Measurements from ENCODE around the gene SMARCD3. TPM values are rescaled to one million over a fixed set of nuclear protein-coding genes. Genes with fewer than 3 reads are reported as not detected.

SMARCD3 gene
- total RNA-seq, 1 donor from 2014 or later, result 105 TPM

DNA sequence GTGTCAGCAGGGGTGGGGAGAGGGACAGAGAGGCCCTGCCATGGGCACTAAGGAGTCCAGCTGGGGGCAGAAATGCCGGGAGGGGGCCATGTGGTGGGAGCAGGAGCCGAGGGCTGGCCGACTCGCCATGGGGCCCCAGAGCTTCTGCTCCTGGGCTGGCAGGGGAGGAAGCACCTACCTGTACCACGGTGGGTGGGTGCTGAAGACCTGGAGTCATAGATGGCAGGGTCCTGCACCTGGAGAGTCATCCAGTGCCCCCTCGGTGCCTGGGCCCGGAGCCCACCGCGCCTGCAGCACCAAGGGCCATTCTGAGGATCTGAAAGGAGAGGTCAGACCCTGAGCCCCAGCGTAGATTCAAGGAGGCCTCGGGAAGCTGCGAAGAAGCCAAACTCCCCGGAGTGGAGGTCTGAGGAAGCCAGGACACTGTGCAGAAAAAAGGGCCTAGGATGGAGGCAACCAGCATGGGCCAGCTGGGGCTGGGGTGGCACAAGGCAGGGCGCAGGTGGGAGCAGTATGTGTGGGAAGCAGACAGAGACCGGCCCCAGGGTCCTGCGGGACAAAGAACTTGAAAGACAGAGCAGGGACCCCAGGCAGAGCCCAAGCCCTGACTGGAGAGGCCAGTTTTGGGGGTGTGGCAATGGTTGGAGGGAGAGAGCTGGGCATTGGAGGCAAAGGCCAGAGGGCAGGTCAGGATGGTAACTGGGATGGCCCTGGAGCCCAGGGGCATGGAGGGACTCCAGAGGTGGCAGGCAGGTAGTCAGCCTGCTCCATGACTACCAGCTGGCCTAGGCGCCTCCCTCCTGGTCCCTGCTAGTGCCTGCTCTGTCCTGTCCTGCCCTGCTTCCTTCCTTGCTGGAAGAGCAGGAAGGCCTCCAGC is 26.7 kb upstream of the SMARCD3 start:
- TF ChIP-seq CTCF (IDR thresholded peaks at IDR 0.05), result no peak
- peak overlapping the region; percentile 63 to 67 for H3K27ac ChIP-seq

GRCh38 chr7:151274396-151274795 is 25.9 kb upstream of the SMARCD3 start:
- H3K4me1 ChIP-seq, result peaks cover 10 to 25% of the 10 kb centered on the region in 2 donors
- intact Hi-C loops (cut with DNase I), result no loop called here
- DNase-seq (ENCODE audit: low spot score in 2 of 2), result peak in 1 of 2 donors; percentile 59
- no peak overlapping the region for H3K27ac ChIP-seq
- H3K4me3 ChIP-seq, result no peak overlapping the region
- no peaks in the 10 kb centered on the region for H3K27me3 ChIP-seq
- TF ChIP-seq CTCF (IDR thresholded peaks at IDR 0.05), result no peak
- H3K9me3 ChIP-seq, result no peaks in the 10 kb centered on the region
- no peaks in the 10 kb centered on the region for H3K36me3 ChIP-seq

More for the DNA sequence above, 26.7 kb upstream of the SMARCD3 start:
- intact Hi-C loops (cut with DNase I), result no loop called here
- DNase-seq (ENCODE audit: low spot score in 2 of 2), result peak in 1 of 2 donors; percentile 63
- Histone ChIP-seq H3K27me3 (no peaks in the 10 kb centered on the region), H3K9me3 (no peaks in the 10 kb centered on the region), H3K4me3 (no peak overlapping the region), H3K36me3 (no peaks in the 10 kb centered on the region), H3K4me1 (peaks cover 10 to 25% of the 10 kb centered on the region in 2 donors)

GRCh38 chr7:151273651-151274390 is 25.3 kb upstream of the SMARCD3 start:
- peak in 1 of 2 donors; percentile 60 for DNase-seq (ENCODE audit: low spot score in 2 of 2)
- Histone ChIP-seq H3K9me3 (no peaks in the 10 kb centered on the region), H3K4me1 (peaks cover 10 to 25% of the 10 kb centered on the region in 2 donors), H3K36me3 (no peaks in the 10 kb centered on the region), H3K27me3 (no peaks in the 10 kb centered on the region), H3K4me3 (no peak overlapping the region), H3K27ac (no peak overlapping the region)
- intact Hi-C loops (cut with DNase I), result loop anchor here (2.0 kb wide), 1 partner anchor 23 kb away; no protein-coding TSS in a partner anchor
- no peak for TF ChIP-seq CTCF (IDR thresholded peaks at IDR 0.05)

DNA sequence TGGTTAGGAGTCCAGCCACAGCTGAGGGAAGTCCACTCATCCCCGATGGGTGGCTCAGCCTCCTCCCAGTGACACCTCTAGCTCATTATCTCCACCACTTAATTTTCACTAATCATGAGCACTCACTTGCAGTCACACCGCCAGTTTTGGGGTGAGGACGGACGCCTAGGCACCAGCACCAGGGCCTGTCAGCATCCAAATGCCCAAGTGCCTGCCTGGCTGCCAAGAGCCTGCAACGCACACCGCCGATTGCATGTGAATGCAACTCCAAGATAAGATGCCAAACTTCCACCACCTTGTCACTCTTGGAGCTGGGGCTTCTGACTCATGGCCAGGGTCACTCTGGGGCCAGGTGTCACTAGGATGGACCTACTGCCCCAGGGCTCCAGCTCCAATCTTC is 24.4 kb upstream of the SMARCD3 start:
- H3K27me3 ChIP-seq, result no peaks in the 10 kb centered on the region
- no peaks in the 10 kb centered on the region for H3K36me3 ChIP-seq
- TF ChIP-seq CTCF (IDR thresholded peaks at IDR 0.05), result no peak
- H3K4me1 ChIP-seq, result peaks cover 10 to 25% of the 10 kb centered on the region in 2 donors
- no peaks in the 10 kb centered on the region for H3K9me3 ChIP-seq
- peak overlapping the region; percentile 32 to 58 for H3K27ac ChIP-seq
- no peak overlapping the region for H3K4me3 ChIP-seq
- intact Hi-C loops (cut with DNase I), result loop anchor here (1.0 to 2.0 kb wide), 2 partner anchors 22 to 30 kb away; no protein-coding TSS in a partner anchor
- DNase-seq (ENCODE audit: low spot score in 2 of 2), result no peak

GRCh38 chr7:151272405-151272804 is 23.9 kb upstream of the SMARCD3 start:
- TF ChIP-seq CTCF (IDR thresholded peaks at IDR 0.05), result peak; percentile 11 to 44 (median 27)
- no peaks in the 10 kb centered on the region for H3K36me3 ChIP-seq
- no peak overlapping the region for H3K4me3 ChIP-seq
- peak in 1 of 2 donors; percentile 84 for DNase-seq (ENCODE audit: low spot score in 2 of 2)
- intact Hi-C loops (cut with DNase I), result loop anchor here (1.0 to 2.0 kb wide), 2 partner anchors 22 to 31 kb away; no protein-coding TSS in a partner anchor
- H3K27ac ChIP-seq, result peak overlapping the region; percentile 32 to 58
- H3K4me1 ChIP-seq, result peaks cover 8 to 22% of the 10 kb centered on the region in 2 donors
- H3K9me3 ChIP-seq, result no peaks in the 10 kb centered on the region
- no peaks in the 10 kb centered on the region for H3K27me3 ChIP-seq

Data from ascending aorta (tissue), 2 donors.